HEK293 (cell line): ENCODE measurements around the gene TMCC1.

Source experiments
- CTCF ChIA-PET: fragments of 350-600 bp; formaldehyde crosslinking; extraction: SDS; loops from one replicate; lab custom pipeline; 2021; ENCODE audit warnings: antibody characterized with exemption; lab: Yijun Ruan, JAX
- POLR2A ChIA-PET: fragments of 300-600 bp; formaldehyde crosslinking; extraction: SDS; loops from one replicate; lab custom pipeline; 2020; ENCODE audit warnings: antibody characterized with exemption, inconsistent platforms; lab: Yijun Ruan, JAX
- H3K27ac ChIP-seq: fragments of 200-500 bp; sonication (Bioruptor generic); 2 replicates; pipeline ENCODE4 v1.5.1; 2014; ENCODE audit warnings: low read depth, low read length, control low read depth, inconsistent platforms; ENCODE audit errors: extremely low read depth
- H3K36me3 ChIP-seq, 2 experiments: fragments of 200-500 bp in 1 of 2; sonication (Bioruptor generic) in 1 of 2; 1 replicate in 1 of 2; 2 replicates in 1 of 2; pipeline ENCODE4 v1.5.1; 2014 to 2017; ENCODE audit warnings: inconsistent platforms in 2 of 2, low read length in 2 of 2; ENCODE audit not compliant: control insufficient read depth in 2 of 2, insufficient read depth in 1 of 2
- H3K4me1 ChIP-seq: fragments of 200-500 bp; sonication (Bioruptor generic); 2 replicates; pipeline ENCODE4 v1.5.1; 2014; ENCODE audit warnings: mild to moderate bottlenecking, low read length, inconsistent platforms; ENCODE audit not compliant: control insufficient read depth, insufficient read depth
- H3K4me3 ChIP-seq: 2 replicates; pipeline ENCODE4 v1.5.1; 2011; ENCODE audit warnings: low read depth, mild to moderate bottlenecking, control low read depth, low read length, moderate library complexity
- H3K9me3 ChIP-seq: fragments of 200-500 bp; sonication (Bioruptor generic); 2 replicates; pipeline ENCODE4 v1.5.1; 2014; ENCODE audit warnings: low read depth, low read length, inconsistent platforms; ENCODE audit not compliant: control insufficient read depth, insufficient read depth
- BCL6B ChIP-seq: fragments of 450-650 bp; formaldehyde crosslinking; IDR thresholded peaks from 2 replicates; pipeline ENCODE4 v1.5.1; 2017; ENCODE audit warnings: missing biosample characterization, missing genetic modification characterization
- PBX3 ChIP-seq: sonication (generic); formaldehyde crosslinking; IDR thresholded peaks from 2 replicates; pipeline ENCODE4 v1.8.1; 2022; ENCODE audit warnings: mild to moderate bottlenecking, moderate library complexity, missing genetic modification reagents
- PRDM2 ChIP-seq: fragments of 450-650 bp; formaldehyde crosslinking; IDR thresholded peaks from 2 replicates; pipeline ENCODE4 v1.5.1; 2016; ENCODE audit warnings: missing biosample characterization, missing genetic modification characterization, borderline replicate concordance
- REST ChIP-seq: fragments of 450-650 bp; formaldehyde crosslinking; IDR thresholded peaks from 2 replicates; pipeline ENCODE4 v1.5.1; 2016; ENCODE audit warnings: missing biosample characterization, missing genetic modification characterization
- TRIM28 ChIP-seq: IDR thresholded peaks from 2 replicates; pipeline ENCODE4 v1.6.1; 2011; ENCODE audit warnings: low read length, control low read depth, borderline replicate concordance
- ZNF248 ChIP-seq: fragments of 450-650 bp; formaldehyde crosslinking; IDR thresholded peaks from 2 replicates; pipeline ENCODE4 v1.5.1; 2017; ENCODE audit warnings: missing biosample characterization, missing genetic modification characterization
- ZNF266 ChIP-seq: fragments of 450-650 bp; formaldehyde crosslinking; IDR thresholded peaks from 2 replicates; pipeline ENCODE4 v1.5.1; 2016; ENCODE audit warnings: missing biosample characterization, missing genetic modification characterization, low read depth
- ZNF302 ChIP-seq: fragments of 450-650 bp; formaldehyde crosslinking; IDR thresholded peaks from 2 replicates; pipeline ENCODE4 v1.5.1; 2016; ENCODE audit warnings: missing biosample characterization, missing genetic modification characterization, low read depth
- ZNF404 ChIP-seq: fragments of 450-650 bp; formaldehyde crosslinking; IDR thresholded peaks from 2 replicates; pipeline ENCODE4 v1.5.1; 2017; ENCODE audit warnings: missing biosample characterization, missing genetic modification characterization
- ZNF76 ChIP-seq: fragments of 450-650 bp; formaldehyde crosslinking; IDR thresholded peaks from 2 replicates; pipeline ENCODE4; 2016; ENCODE audit warnings: low read depth, missing biosample characterization, missing genetic modification characterization, borderline replicate concordance
- ZNF785 ChIP-seq: fragments of 450-650 bp; formaldehyde crosslinking; IDR thresholded peaks from 2 replicates; pipeline ENCODE4 v1.5.1; 2016; ENCODE audit warnings: missing biosample characterization, missing genetic modification characterization

The TMCC1 gene

GRCh38 chr3:129694228-129694627, 199.3 kb downstream of the TMCC1 start:
- H3K4me1 ChIP-seq, result no peaks in the 10 kb centered on the region
- CTCF ChIA-PET, result interaction anchor here (0.7 kb wide), 1 partner anchor 130 kb away, joined by 4 read pairs; no protein-coding TSS in a partner anchor

More at GRCh38 chr3:129694228-129694627, 199.3 kb downstream of the TMCC1 start:
- POLR2A ChIA-PET, result no interaction called here
- Histone ChIP-seq H3K27ac (no peak overlapping the region), H3K36me3 (no peaks in the 10 kb centered on the region), H3K4me3 (no peak overlapping the region), H3K9me3 (no peaks in the 10 kb centered on the region)
- no peak for TF ChIP-seq ZNF76
- TF ChIP-seq TRIM28, result no peak
- no peak for TF ChIP-seq PRDM2 (tag by site-specific recombination)
- TF ChIP-seq ZNF404 (tag by site-specific recombination), result no peak
- no peak for TF ChIP-seq BCL6B (tag by site-specific recombination)
- TF ChIP-seq ZNF266, result no peak
- no peak for TF ChIP-seq ZNF302 (tag by site-specific recombination)
- TF ChIP-seq ZNF785 (tag by site-specific recombination), result no peak
- TF ChIP-seq REST (tag by site-specific recombination), result no peak
- TF ChIP-seq PBX3, result no peak
- no peak for TF ChIP-seq ZNF248 (tag by site-specific recombination)
